B cell (primary cell): ENCODE data around the gene SPATA31A1. TPM values are rescaled to one million over a fixed set of nuclear protein-coding genes. Genes with fewer than 3 reads are reported as not detected.

Source experiments
- polyA plus RNA-seq: library from polyadenylated mRNA; depleted of rRNA; stranded (reverse); fragments of >200 nt; gene quantifications from 2 replicates; pipeline ENCODE4 v1.2.3, GENCODE V29; 2012
- total RNA-seq, 2 donors: library from RNA; stranded (reverse); fragments of 120-200 nt in 1 of 2; gene quantifications; 1 replicate in 1 of 2; 2 replicates in 1 of 2; pipeline versions ENCODE4 v1.2.3 to v1.2.4, GENCODE V29; 2013 to 2022

The SPATA31A1 gene
- total and polyA plus RNA-seq, 2 donors (not counting 1 experiment from before 2014, with no cell fraction given) = not detected

Other genes starting within 250 kb of the SPATA31A1 start
- 0.58 and 0.94 TPM in 2 replicates for gene CNTNAP3, start 67.5 kb upstream of the SPATA31A1 start, total RNA-seq
- gene CNTNAP3, start 67.5 kb upstream of the SPATA31A1 start, polyA plus RNA-seq = 0.04 and 0.24 TPM in 2 replicates